AG09309 (cell line): Measurements from ENCODE around the gene PGAM1.
"Not testable (repeated sequence)": the region's sequence is repeated elsewhere in the genome, so short reads cannot be mapped to it uniquely, and the experiment has no call there.

Source experiments
- DNase-seq: peaks from one replicate; pipeline ENCODE4 v3.0.0-alpha.2; 2010; ENCODE audit warnings: low read depth
- H3K4me3 ChIP-seq: 2 replicates; pipeline ENCODE4 v1.5.1; 2011; ENCODE audit warnings: mild to moderate bottlenecking, low read depth, low read length, moderate library complexity; ENCODE audit not compliant: control insufficient read depth
- CTCF ChIP-seq: IDR thresholded peaks from 2 replicates; pipeline ENCODE4 v1.5.1; 2011; ENCODE audit warnings: mild to moderate bottlenecking, low read depth, low read length, inconsistent platforms; ENCODE audit not compliant: insufficient read depth, control insufficient read depth; ENCODE audit errors: missing control alignments

The PGAM1 gene

GRCh38 chr10:97396056-97396455 is 29.9 kb upstream of the PGAM1 start:
- TF ChIP-seq CTCF = no peak
- DNase-seq = no peak
- no peak overlapping the region for H3K4me3 ChIP-seq

DNA sequence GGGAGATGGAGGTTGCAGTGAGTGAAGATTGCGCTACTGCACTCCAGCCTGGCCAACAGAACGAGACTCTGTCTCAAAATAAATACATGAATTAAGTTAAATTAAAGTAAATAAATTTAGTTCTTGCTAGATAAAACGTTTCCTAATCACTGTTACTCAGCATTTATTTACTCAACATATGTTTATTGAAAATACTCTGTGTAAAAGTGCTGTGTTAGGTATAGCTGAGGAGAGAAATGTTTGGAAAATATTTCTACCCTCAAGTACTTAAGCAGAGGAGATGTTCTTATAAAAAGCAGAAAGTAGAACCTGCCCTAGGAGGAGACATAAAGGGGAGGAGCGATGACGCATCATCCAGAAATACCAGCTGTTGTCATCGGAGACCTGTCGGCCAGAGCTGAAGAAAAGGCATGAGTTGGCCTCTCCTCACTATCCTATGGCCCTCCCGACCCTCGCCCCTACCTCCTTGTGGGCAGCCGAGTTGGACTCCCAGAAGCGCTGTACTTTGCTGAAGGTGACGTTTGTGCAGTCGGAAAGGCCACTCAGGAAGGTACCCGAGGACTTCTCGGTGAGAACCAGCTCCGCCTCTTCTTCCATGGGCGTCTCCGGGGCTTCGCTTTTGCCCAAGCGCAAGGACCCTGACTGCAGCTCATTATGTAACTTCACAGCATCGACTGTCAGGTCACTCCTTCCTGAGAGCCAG is 26.0 kb upstream of the PGAM1 start:
- DNase-seq = no peak
- no peak for TF ChIP-seq CTCF
- H3K4me3 ChIP-seq = peak overlapping the region; percentile 91

DNA sequence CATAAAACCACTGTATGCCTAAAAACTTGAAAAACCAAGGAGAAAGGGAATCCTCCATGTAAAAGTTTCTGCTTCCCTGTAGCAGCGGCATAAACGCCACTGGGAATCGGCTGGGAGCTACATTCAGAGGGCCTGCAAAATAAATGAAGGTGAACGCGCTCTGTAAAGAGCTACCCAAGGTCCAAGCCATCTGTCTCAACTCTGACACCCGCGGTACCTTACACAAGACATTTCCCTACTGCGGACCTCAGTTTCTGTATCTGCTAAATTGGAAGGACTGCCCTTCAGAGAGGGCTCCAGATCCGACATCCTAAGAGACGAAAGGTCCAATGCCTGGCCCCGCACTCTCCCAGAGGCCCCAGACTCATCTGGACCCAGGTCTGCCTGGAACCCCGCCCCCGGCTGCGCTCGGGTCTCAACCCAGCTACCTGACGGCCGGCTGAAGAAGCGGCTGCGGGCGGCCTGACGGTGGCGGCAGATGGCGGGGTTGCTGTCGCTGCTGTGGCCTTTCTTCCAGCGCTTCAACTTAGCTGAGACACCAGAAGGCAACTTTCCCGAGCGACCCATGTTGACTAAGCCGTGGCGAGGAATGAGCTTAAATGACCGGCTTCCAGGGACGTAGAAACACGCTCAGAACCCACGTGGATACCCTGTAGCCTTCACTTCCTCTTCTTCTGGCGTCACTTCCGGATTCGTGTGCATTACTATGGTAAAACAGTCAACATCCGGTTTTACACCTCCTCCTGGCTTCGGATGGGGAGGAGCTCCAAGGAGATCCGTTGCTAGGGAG is 25.1 kb upstream of the PGAM1 start, which contains the start of gene RRP12:
RRP12 (minus strand) TSS at position 676 of the 790 bp plus-strand sequence; CDS start at position 567, 109 bp downstream.
- TF ChIP-seq CTCF = peak; percentile 30
- peak; percentile 81 for DNase-seq
- peak within 1 kb of the TSS; percentile 91 for H3K4me3 ChIP-seq

DNA sequence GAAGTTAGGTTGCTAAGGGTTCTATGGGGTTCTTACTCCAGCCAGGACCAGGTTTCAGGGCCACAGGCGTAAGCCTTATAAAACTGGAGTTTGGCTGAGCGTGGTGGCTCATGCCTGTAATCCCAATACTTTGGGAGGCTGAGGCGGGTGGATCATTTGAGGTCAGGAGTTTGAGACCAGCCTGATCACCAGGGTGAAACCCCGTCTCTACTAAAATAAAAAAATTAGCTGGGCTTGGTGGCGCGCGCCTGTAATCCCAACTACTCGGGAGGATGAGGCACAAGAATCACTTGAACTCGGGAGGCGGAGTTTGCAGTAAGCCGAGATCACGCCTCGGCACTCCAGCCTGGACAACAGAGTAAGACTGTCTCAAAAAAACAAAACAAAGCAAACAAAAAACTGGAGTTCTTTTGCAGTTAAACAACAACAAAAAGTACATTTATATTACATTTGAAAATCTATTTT is 24.5 kb upstream of the PGAM1 start:
- peak overlapping the region; percentile 91 for H3K4me3 ChIP-seq
- no peak for TF ChIP-seq CTCF
- DNase-seq = no peak

GRCh38 chr10:97404044-97404443 is 21.9 kb upstream of the PGAM1 start:
- DNase-seq = no peak
- no peak overlapping the region for H3K4me3 ChIP-seq
- no peak for TF ChIP-seq CTCF

DNA sequence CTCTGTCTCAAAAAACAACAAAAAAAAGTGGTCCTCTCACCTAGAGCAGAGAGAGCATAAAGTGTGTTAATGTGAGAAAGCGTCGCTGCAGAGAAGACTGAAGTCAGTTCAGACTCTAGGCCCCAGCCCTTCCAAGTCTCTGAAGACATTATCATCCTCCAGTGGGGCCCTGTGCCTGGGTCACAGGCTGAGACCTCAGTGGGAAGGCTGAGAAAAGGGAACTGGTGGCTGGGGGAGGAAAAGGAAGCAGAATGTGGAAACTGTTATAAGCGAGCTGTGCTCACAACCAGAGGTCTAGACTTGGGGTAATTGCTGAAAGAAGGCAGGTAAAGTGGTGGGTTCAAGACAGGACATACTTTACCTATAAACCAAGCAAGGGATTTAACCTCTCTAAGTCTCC is 19.9 kb upstream of the PGAM1 start:
- DNase-seq = no peak
- TF ChIP-seq CTCF = no peak
- H3K4me3 ChIP-seq = no peak overlapping the region

DNA sequence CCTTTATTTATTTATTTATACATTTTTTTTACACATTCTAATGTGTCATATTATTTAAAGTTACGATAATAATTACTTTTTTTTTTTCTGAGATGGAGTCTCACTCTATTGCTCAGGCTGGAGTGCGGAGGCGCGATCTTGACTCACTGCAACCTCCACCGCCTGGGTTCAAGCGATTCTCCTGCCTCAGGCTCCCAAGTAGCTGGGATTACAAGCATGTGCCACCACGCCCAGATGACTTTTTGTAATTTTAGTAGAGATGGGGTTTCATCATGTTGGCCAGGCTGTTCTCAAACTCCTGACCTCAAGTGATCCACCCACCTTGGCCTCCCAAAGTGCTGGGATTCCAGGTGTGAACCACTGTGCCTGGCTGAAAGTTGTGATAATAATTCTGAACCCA is 19.5 kb upstream of the PGAM1 start:
- not testable (repeated sequence) for DNase-seq, H3K4me3 ChIP-seq
